Fibroblast of mammary gland (primary cell): ENCODE measurements around the gene APOBEC2.
"Not testable (repeated sequence)": the region's sequence is repeated elsewhere in the genome, so short reads cannot be mapped to it uniquely, and the experiment has no call there.

Experiments used
- DNase-seq: peaks from one replicate; pipeline ENCODE4 v3.0.0-alpha.2; 2010; ENCODE audit warnings: low read depth
- H3K4me3 ChIP-seq: 2 replicates; pipeline ENCODE4 v1.5.1; 2011; ENCODE audit warnings: low read depth, mild to moderate bottlenecking, low read length, moderate library complexity; ENCODE audit not compliant: control insufficient read depth
- TF ChIP-seq, protein P1 (sequence below): conservative IDR thresholded peaks from 2 replicates; pipeline ENCODE4 v1.5.1; 2011; ENCODE audit warnings: low read depth, low read length, inconsistent platforms; ENCODE audit not compliant: control insufficient read depth, insufficient read depth

Gene APOBEC2

DNA sequence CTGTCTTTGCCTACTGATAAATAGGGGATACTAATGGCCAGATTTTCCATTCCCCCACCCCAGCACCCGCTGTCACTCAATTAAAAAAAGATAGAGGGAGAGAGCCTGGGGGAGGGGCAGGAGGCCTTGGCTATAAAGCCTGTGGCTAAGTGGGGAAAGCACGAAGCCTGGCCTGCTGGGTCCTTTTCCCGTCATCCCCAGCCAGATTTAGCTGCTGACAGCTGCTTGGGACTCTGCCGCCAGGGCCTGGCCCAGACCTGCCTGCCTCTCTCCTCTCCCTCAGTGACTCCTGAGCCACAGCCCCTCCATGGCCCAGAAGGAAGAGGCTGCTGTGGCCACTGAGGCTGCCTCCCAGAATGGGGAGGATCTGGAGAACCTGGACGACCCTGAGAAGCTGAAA, at the start of gene APOBEC2:
TSS of gene APOBEC2 (plus strand) at position 162 of the 400 bp plus-strand sequence. CDS start at position 308, 146 bp downstream.
- DNase-seq: no peak
- H3K4me3 ChIP-seq: no peak within 1 kb of the TSS
- TF ChIP-seq, protein P1, sequence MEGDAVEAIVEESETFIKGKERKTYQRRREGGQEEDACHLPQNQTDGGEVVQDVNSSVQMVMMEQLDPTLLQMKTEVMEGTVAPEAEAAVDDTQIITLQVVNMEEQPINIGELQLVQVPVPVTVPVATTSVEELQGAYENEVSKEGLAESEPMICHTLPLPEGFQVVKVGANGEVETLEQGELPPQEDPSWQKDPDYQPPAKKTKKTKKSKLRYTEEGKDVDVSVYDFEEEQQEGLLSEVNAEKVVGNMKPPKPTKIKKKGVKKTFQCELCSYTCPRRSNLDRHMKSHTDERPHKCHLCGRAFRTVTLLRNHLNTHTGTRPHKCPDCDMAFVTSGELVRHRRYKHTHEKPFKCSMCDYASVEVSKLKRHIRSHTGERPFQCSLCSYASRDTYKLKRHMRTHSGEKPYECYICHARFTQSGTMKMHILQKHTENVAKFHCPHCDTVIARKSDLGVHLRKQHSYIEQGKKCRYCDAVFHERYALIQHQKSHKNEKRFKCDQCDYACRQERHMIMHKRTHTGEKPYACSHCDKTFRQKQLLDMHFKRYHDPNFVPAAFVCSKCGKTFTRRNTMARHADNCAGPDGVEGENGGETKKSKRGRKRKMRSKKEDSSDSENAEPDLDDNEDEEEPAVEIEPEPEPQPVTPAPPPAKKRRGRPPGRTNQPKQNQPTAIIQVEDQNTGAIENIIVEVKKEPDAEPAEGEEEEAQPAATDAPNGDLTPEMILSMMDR: no peak

DNA sequence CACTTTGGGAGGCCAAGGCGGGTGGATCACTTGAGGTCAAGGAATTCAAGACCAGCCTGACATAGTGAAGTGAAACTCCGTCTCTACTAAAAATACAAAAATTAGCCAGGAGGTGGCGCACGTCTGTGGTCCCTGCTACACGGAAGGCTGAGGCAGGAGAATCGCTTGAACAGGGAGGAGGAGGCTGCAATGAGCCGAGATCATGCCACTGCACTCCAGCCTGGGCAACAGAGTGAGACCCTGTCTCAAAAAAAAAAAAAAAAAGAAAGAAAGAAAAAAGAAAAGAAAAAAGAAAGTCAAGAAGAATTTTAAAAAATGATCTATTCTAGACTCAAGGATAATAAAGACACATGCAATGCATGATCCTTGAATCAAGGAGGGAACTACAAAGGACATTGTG, 46.8 kb upstream of the APOBEC2 start:
- not testable (repeated sequence) for H3K4me3 ChIP-seq
- peak; percentile 64 for DNase-seq
- TF ChIP-seq, protein P1: peak; percentile 51

DNA sequence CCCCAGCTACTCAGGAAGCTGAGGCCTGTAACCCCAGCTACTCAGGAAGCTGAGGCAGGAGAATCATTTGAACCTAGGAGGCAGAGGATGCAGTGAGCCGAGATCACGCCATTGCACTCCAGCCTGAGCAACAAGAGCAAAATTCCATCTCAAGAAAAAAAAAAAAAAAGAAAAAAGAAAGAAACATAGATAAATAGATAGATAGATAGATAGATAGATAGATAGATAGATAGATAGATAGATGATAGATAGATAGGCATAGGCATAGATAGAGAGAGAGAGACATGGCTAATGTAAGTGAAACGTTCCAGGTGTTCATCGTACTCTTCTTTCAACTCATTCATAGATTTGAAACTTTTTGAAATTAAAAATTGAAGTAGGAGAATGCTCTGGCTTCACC, 46.0 kb upstream of the APOBEC2 start:
- DNase-seq, H3K4me3 ChIP-seq: not testable (repeated sequence)

DNA sequence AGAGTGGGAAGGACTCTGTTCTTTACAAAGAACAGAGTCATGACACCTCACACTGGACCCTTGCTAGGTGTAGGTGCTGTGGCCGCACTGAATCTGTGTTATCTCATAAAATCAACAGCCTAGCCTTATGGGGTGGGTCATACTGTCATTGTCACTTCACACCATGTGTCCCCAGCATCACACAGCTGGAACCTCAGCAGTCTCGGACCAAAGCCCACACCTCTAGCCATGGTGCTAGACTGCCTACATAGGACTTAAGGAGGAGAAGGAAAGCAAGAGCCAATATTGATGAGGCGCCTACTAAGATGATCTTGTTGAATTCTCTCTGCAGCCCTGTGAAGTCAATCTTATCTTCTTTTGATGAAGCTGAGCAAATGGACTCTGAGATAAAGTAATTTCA, 45.0 kb upstream of the APOBEC2 start:
- TF ChIP-seq, protein P1: no peak
- DNase-seq: no peak
- H3K4me3 ChIP-seq: no peak overlapping the region

DNA sequence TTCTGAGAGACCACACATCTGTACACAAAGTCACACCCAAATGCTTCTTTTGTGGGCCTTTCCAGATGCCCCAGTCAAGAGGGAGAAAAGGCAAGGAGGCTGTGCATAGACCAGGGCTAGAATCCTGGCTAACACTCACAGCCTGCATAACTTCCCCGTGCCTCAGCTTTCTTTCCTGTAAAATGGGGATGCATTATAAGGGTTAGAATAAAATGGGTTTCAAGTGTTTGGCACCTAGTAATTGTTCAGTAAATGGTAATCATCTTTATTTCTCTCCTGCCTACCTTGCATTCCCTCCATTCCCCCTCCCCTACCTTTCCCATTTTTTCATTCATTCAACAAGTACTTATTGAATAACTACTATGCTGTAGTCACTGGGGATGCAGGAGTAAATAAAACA, 43.3 kb upstream of the APOBEC2 start:
- no peak for DNase-seq
- TF ChIP-seq, protein P1: no peak
- H3K4me3 ChIP-seq: no peak overlapping the region

DNA sequence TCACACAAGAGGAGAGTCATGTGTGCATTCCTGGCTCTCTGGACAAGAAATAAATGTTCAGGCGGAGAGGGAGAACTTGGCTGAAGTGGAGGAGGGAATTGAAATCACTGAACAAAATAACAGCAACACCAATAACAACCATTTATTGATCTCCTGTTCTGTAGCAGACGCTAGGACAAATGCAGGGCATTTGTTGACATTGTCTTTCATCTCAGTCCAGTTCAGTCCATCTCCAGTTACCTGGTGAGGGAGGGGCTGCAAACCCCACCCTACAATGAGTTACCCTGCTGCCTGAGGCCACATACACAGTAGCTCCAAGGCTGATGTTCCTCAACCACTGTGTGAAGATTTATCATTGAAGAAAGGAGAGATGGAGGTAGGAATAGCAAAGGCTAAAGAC, 41.3 kb upstream of the APOBEC2 start:
- TF ChIP-seq, protein P1: no peak
- no peak overlapping the region for H3K4me3 ChIP-seq
- no peak for DNase-seq

DNA sequence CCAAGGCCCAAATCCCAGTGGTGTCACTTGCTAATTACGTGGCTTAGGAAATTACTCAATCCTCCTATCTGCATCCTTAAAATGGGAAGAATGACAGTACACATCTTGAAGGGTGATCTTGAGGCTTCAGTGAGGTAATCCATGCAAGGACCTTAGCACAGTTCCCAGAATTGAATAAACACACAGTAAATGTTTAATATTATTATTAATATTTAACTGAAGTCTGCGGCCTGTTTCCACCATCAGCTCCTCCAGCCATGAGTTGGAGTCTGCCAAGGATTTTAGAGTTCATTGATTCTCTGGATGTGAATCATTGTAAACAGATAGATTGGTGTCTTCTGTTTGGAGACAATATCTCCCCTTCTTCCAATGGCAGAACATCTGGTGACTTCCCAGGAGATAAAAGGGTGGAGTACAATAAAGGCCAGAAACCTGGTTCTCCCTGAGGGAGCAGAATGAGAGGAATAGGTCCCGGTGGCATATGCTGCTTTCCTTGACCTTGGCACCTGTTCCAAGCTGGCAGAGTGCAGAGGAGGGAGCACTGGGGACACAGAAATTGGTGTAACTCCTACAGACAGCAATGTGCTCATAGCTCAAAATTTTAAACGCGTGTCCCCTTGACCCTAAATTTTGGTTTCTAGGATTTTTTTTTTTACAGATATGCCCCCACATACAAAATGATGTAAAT, 39.4 kb upstream of the APOBEC2 start:
- H3K4me3 ChIP-seq: no peak overlapping the region
- TF ChIP-seq, protein P1: no peak
- no peak for DNase-seq
